AG09309 (cell line): ENCODE results near the gene HOXB13.

Source experiments
- DNase-seq: peaks from one replicate; pipeline ENCODE4 v3.0.0-alpha.2; 2010; ENCODE audit warnings: low read depth
- H3K4me3 ChIP-seq: 2 replicates; pipeline ENCODE4 v1.5.1; 2011; ENCODE audit warnings: mild to moderate bottlenecking, low read depth, low read length, moderate library complexity; ENCODE audit not compliant: control insufficient read depth
- CTCF ChIP-seq: IDR thresholded peaks from 2 replicates; pipeline ENCODE4 v1.5.1; 2011; ENCODE audit warnings: mild to moderate bottlenecking, low read depth, low read length, inconsistent platforms; ENCODE audit not compliant: insufficient read depth, control insufficient read depth; ENCODE audit errors: missing control alignments

The HOXB13 gene

GRCh38 chr17:48733632-48734328 is 5.2 kb upstream of the HOXB13 start:
- TF ChIP-seq CTCF: no peak
- no peak overlapping the region for H3K4me3 ChIP-seq
- no peak for DNase-seq

- DNase-seq: no peak
- no peak overlapping the region for H3K4me3 ChIP-seq
- TF ChIP-seq CTCF: no peak
Measured at GRCh38 chr17:48732688-48733629, 4.4 kb upstream of the HOXB13 start.

- H3K4me3 ChIP-seq: no peak overlapping the region
- TF ChIP-seq CTCF: no peak
- no peak for DNase-seq
Measured at GRCh38 chr17:48731355-48731754, 2.8 kb upstream of the HOXB13 start.

GRCh38 chr17:48730240-48730550 is 1.6 kb upstream of the HOXB13 start:
- no peak for TF ChIP-seq CTCF
- no peak overlapping the region for H3K4me3 ChIP-seq
- DNase-seq: no peak

GRCh38 chr17:48729335-48730239 is 1.0 kb upstream of the HOXB13 start:
- no peak for TF ChIP-seq CTCF
- peak overlapping the region; percentile 65 for H3K4me3 ChIP-seq
- no peak for DNase-seq

GRCh38 chr17:48727415-48728175 is 955 bp downstream of the HOXB13 start:
- DNase-seq: no peak
- TF ChIP-seq CTCF: no peak
- peak overlapping the region; percentile 65 for H3K4me3 ChIP-seq
